ENCODE data around the gene MRI1. TPM values are rescaled to one million over a fixed set of nuclear protein-coding genes. Genes with fewer than 3 reads are reported as not detected.
"Not testable (repeated sequence)": the region's sequence is repeated elsewhere in the genome, so short reads cannot be mapped to it uniquely, and the experiment has no call there.

Gene MRI1
- total and polyA plus RNA-seq, 2 experiments from 2014 or later: 16.5 to 39.7 TPM

- Histone ChIP-seq H3K27me3 (replicated peaks; ENCODE audit: insufficient read depth) (no peaks in the 10 kb centered on the region), H3K4me2 (ENCODE audit: unreplicated experiment) (no peak overlapping the region), H3K4me1 (ENCODE audit: insufficient read depth) (peaks cover 22% of the 10 kb centered on the region), H3K9me3 (ENCODE audit: low read depth) (no peaks in the 10 kb centered on the region), H3K79me2 (ENCODE audit: insufficient read depth) (peaks cover 37% of the 10 kb centered on the region), H3K4me3 (no peak overlapping the region), H4K20me1 (ENCODE audit: insufficient read depth) (no peaks in the 10 kb centered on the region), H3K27ac (no peak overlapping the region), H3K9me2 (ENCODE audit: insufficient read depth) (no peaks in the 10 kb centered on the region), H3F3A (ENCODE audit: insufficient read depth) (peaks cover 43% of the 10 kb centered on the region), H3K9ac (no peak overlapping the region), H2AFZ (no peak overlapping the region), H3K36me3 (ENCODE audit: low read depth) (no peaks in the 10 kb centered on the region)
- no peak for DNase-seq
- in situ Hi-C loops (cut with MboI): no loop called here
- WGBS, 2 experiments (ENCODE audit: low coverage in 1 of 2, low lambda C conversion rate in 2 of 2, missing lambda C conversion rate in 2 of 2): 88 to 91% methylated on average over 6 of the region's 6 CpGs
- TF ChIP-seq EZH2phosphoT487 (IDR thresholded peaks at IDR 0.05; ENCODE audit: insufficient read depth, low read depth) (no peak), EZH2 (IDR thresholded peaks at IDR 0.05; ENCODE audit: insufficient read depth, poor library complexity, severe bottlenecking) (no peak)
Observed at GRCh38 chr19:13778847-13779246, 14.5 kb downstream of the MRI1 start.

DNA sequence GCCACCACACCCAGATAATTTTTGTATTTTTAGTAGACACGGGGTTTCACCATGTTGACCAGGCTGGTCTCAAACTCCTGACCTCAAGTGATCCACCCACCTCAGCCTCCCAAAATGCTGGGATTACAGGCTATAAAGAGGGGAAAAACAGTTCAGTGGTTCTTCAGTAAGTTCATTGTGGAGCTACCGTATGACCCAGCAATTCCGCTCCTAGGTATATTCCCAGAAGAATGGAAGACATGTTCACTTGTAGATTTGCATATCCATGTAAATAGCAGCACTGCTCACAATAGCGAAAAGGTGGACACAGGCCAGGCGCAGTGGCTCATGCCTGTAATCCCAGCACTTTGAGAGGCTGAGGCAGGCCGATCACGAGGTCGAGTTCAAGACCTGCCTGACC lies 15.5 kb downstream of the MRI1 start:
- H3K27ac ChIP-seq; H3K36me3 ChIP-seq (ENCODE audit: low read depth); H3K4me3 ChIP-seq; H2AFZ ChIP-seq; H3K9me2 ChIP-seq (ENCODE audit: insufficient read depth); H3K9ac ChIP-seq; DNase-seq; H3K4me2 ChIP-seq (ENCODE audit: unreplicated experiment); H3K9me3 ChIP-seq (ENCODE audit: low read depth); H3K27me3 ChIP-seq (replicated peaks; ENCODE audit: insufficient read depth); H4K20me1 ChIP-seq (ENCODE audit: insufficient read depth): not testable (repeated sequence)
- Histone ChIP-seq H3K4me1 (ENCODE audit: insufficient read depth) (peaks cover 23% of the 10 kb centered on the region), H3K79me2 (ENCODE audit: insufficient read depth) (peaks cover 35% of the 10 kb centered on the region), H3F3A (ENCODE audit: insufficient read depth) (peaks cover 39% of the 10 kb centered on the region)
- in situ Hi-C loops (cut with MboI): loop anchor here (10.0 kb wide), 1 partner anchor 85 kb away; no protein-coding TSS in a partner anchor
- 98 to 100% methylated on average over 8 of the region's 8 CpGs for WGBS, 2 experiments (ENCODE audit: low coverage in 1 of 2, low lambda C conversion rate in 2 of 2, missing lambda C conversion rate in 2 of 2)

GRCh38 chr19:13781547-13781946 lies 17.2 kb downstream of the MRI1 start:
- 1 to 3% methylated on average over 5 of the region's 5 CpGs for WGBS, 2 experiments (ENCODE audit: low coverage in 1 of 2, low lambda C conversion rate in 2 of 2, missing lambda C conversion rate in 2 of 2)
- Histone ChIP-seq H3K9me2 (ENCODE audit: insufficient read depth) (no peaks in the 10 kb centered on the region), H3K4me2 (ENCODE audit: unreplicated experiment) (peak overlapping the region; percentile 43), H4K20me1 (ENCODE audit: insufficient read depth) (no peaks in the 10 kb centered on the region), H3K79me2 (ENCODE audit: insufficient read depth) (peaks cover 17% of the 10 kb centered on the region), H2AFZ (peak overlapping the region; percentile 31), H3K4me1 (ENCODE audit: insufficient read depth) (peaks cover 24% of the 10 kb centered on the region), H3K36me3 (ENCODE audit: low read depth) (no peaks in the 10 kb centered on the region), H3K27ac (peak overlapping the region; percentile 86), H3K9me3 (ENCODE audit: low read depth) (no peaks in the 10 kb centered on the region), H3K4me3 (0 out of 2 replicates have a peak overlapping the region, but pooled peaks have one; percentile 1), H3K27me3 (replicated peaks; ENCODE audit: insufficient read depth) (no peaks in the 10 kb centered on the region), H3F3A (ENCODE audit: insufficient read depth) (peaks cover 34% of the 10 kb centered on the region), H3K9ac (peak overlapping the region; percentile 64)
- no peak for TF ChIP-seq EZH2 (IDR thresholded peaks at IDR 0.05; ENCODE audit: insufficient read depth, poor library complexity, severe bottlenecking)
- TF ChIP-seq EZH2phosphoT487 (IDR thresholded peaks at IDR 0.05; ENCODE audit: insufficient read depth, low read depth): no peak
- in situ Hi-C loops (cut with MboI): loop anchor here (10.0 kb wide), 1 partner anchor 83 kb away; no protein-coding TSS in a partner anchor
- DNase-seq: peak; percentile 96

GRCh38 chr19:13782537-13782936 lies 18.2 kb downstream of the MRI1 start:
- no peak overlapping the region; the same call in 1 of the 2 replicates for H3K9ac ChIP-seq
- no peaks in the 10 kb centered on the region for H3K9me2 ChIP-seq (ENCODE audit: insufficient read depth)
- peak overlapping the region; percentile 86; the same call in 1 of the 2 replicates for H3K27ac ChIP-seq
- H3F3A ChIP-seq (ENCODE audit: insufficient read depth): peaks cover 34% of the 10 kb centered on the region
- no peak overlapping the region for H3K4me3 ChIP-seq
- no peaks in the 10 kb centered on the region for H4K20me1 ChIP-seq (ENCODE audit: insufficient read depth)
- in situ Hi-C loops (cut with MboI): loop anchor here (10.0 kb wide), 1 partner anchor 82 kb away; no protein-coding TSS in a partner anchor
- no peaks in the 10 kb centered on the region for H3K27me3 ChIP-seq (replicated peaks; ENCODE audit: insufficient read depth)
- peaks cover 29% of the 10 kb centered on the region for H3K4me1 ChIP-seq (ENCODE audit: insufficient read depth)
- H3K36me3 ChIP-seq (ENCODE audit: low read depth): no peaks in the 10 kb centered on the region
- peaks cover 8% of the 10 kb centered on the region for H3K79me2 ChIP-seq (ENCODE audit: insufficient read depth)
- 62% methylated on average over 8 of the region's 8 CpGs for WGBS, 2 experiments (ENCODE audit: low coverage in 1 of 2, low lambda C conversion rate in 2 of 2, missing lambda C conversion rate in 2 of 2)
- no peak for DNase-seq
- no peaks in the 10 kb centered on the region for H3K9me3 ChIP-seq (ENCODE audit: low read depth)
- H3K4me2 ChIP-seq (ENCODE audit: unreplicated experiment): no peak overlapping the region
- no peak overlapping the region for H2AFZ ChIP-seq
- no peak for TF ChIP-seq EZH2 (IDR thresholded peaks at IDR 0.05; ENCODE audit: insufficient read depth, poor library complexity, severe bottlenecking)
- TF ChIP-seq EZH2phosphoT487 (IDR thresholded peaks at IDR 0.05; ENCODE audit: insufficient read depth, low read depth): no peak

Measured in GM23248 (cell line).